ENCODE data around the gene FGFRL1.

GRCh38 chr4:1049591-1049905 is 38.1 kb downstream of the FGFRL1 start:
- TF ChIP-seq POLR2AphosphoS5 (IDR thresholded peaks at IDR 0.05; ENCODE audit: borderline replicate concordance, low read depth, low read length) (no peak), EZH2 (IDR thresholded peaks at IDR 0.05) (no peak)

Data from SK-N-MC (cell line).